Activated CD8-positive, alpha-beta memory T cell treated with anti-CD3 and anti-CD28 coated beads, Interleukin-2, amount 50 U/mL, for 4 hours (primary cell): Measurements from ENCODE around the gene UBE2U.
"Not testable (repeated sequence)": the region's sequence is repeated elsewhere in the genome, so short reads cannot be mapped to it uniquely, and the experiment has no call there.

Experiments
- DNase-seq: peaks from one replicate; pipeline ENCODE4 v3.0.0-alpha.2; 2020

Gene UBE2U

GRCh38 chr1:64242895-64243756 is 39.7 kb downstream of the UBE2U start:
- no peak for DNase-seq

- DNase-seq, result no peak
These were observed 40.3 kb downstream of the UBE2U start for GRCh38 chr1:64243757-64244080.

- DNase-seq, result no peak
These were observed 42.1 kb downstream of the UBE2U start for GRCh38 chr1:64245495-64245894.

- DNase-seq, result no peak
These were observed 43.0 kb downstream of the UBE2U start for GRCh38 chr1:64246294-64246917.

- no peak for DNase-seq
These were observed 44.6 kb downstream of the UBE2U start for GRCh38 chr1:64248065-64248464.

GRCh38 chr1:64250472-64250871 is 47.0 kb downstream of the UBE2U start:
- DNase-seq, result not testable (repeated sequence)

- no peak for DNase-seq
These were observed 48.5 kb downstream of the UBE2U start for GRCh38 chr1:64251971-64252370.

- not testable (repeated sequence) for DNase-seq
These were observed 53.8 kb downstream of the UBE2U start for GRCh38 chr1:64257233-64257632.

GRCh38 chr1:64258444-64258843 is 55.0 kb downstream of the UBE2U start:
- DNase-seq, result not testable (repeated sequence)

- no peak for DNase-seq
These were observed 59.9 kb downstream of the UBE2U start for GRCh38 chr1:64263335-64263734.

- no peak for DNase-seq
These were observed 60.4 kb downstream of the UBE2U start for GRCh38 chr1:64263856-64264255.

GRCh38 chr1:64265141-64265540 is 61.7 kb downstream of the UBE2U start:
- no peak for DNase-seq

GRCh38 chr1:64266991-64267390 is 63.6 kb downstream of the UBE2U start:
- DNase-seq, result no peak

GRCh38 chr1:64268653-64269557 is 65.5 kb downstream of the UBE2U start:
- DNase-seq, result peak; percentile 65

- DNase-seq, result no peak
These were observed 66.1 kb downstream of the UBE2U start for GRCh38 chr1:64269558-64269884.

GRCh38 chr1:64280001-64280400 is 76.6 kb downstream of the UBE2U start:
- DNase-seq, result no peak

- DNase-seq, result no peak
These were observed 78.9 kb downstream of the UBE2U start for GRCh38 chr1:64282351-64282750.

GRCh38 chr1:64287071-64287470 is 83.6 kb downstream of the UBE2U start:
- no peak for DNase-seq

- no peak for DNase-seq
These were observed 87.0 kb downstream of the UBE2U start for GRCh38 chr1:64290420-64290819.

GRCh38 chr1:64291931-64292330 is 88.5 kb downstream of the UBE2U start:
- no peak for DNase-seq

- no peak for DNase-seq
These were observed 89.0 kb downstream of the UBE2U start for GRCh38 chr1:64292399-64292798.

- no peak for DNase-seq
These were observed 90.4 kb downstream of the UBE2U start for GRCh38 chr1:64293820-64294219.

- DNase-seq, result no peak
These were observed 91.7 kb downstream of the UBE2U start for GRCh38 chr1:64295136-64295535.

- no peak for DNase-seq
These were observed 92.1 kb downstream of the UBE2U start for GRCh38 chr1:64295561-64295960.
